ENCODE measurements around the gene ZMYM4.
"Not testable (repeated sequence)": the region's sequence is repeated elsewhere in the genome, so short reads cannot be mapped to it uniquely, and the experiment has no call there.

The ZMYM4 gene

DNA sequence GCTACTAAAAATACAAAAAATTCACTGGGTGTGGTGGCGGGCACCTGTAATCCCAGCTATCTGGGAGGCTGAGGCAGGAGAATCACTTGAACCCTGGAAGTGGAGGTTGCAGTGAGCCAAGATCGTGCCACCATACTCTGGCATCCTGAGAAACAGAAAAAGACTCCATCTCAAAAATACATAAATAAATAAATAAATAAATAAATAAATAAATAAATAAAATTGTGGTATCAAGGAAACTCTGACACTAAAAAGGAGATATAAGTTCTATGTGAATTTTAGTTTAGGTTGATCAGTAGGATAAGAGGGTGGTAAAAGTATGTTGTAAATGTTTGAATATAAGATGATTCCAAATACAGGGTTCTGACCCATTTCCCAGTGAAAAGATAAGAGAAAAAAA is 63.1 kb downstream of the ZMYM4 start:
- DNase-seq = not testable (repeated sequence)

DNA sequence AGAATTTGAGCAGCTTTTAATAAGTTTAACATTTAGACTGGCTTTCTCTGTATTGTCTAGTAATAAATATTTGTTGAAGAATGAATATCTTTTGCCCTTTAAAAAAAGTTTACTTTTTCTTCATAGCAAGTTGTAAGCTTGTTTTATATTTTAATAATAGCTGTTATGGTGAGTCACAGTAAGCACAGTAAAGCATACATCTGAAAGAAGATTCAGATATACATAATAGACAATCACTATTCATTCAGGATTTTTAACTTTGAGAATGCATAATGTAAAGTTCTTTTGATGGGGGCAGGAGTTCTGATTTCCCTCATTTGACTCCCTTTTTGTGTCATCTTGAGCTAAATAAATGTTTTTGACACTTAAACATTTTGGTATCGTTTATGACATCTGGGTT is 66.0 kb downstream of the ZMYM4 start:
- no peak for DNase-seq

DNA sequence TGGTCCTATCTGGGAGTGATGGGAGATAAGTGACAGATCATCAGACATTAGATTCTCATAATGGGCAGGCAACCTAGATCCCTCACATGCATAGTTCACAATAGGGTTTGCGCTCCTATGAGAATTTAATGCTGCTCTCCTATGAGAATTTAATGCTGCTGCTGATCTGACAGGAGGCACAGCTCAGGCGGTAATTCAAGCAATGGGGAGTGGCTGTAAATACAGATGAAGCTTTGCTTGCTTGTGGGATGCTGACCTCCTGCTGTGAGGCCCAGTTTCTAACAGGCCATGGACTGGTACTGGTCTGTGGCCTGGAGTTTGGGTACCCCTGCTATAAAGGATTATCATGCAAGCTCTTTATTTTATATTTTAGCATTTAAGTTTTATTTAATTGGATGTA is 72.0 kb downstream of the ZMYM4 start:
- no peak for DNase-seq

DNA sequence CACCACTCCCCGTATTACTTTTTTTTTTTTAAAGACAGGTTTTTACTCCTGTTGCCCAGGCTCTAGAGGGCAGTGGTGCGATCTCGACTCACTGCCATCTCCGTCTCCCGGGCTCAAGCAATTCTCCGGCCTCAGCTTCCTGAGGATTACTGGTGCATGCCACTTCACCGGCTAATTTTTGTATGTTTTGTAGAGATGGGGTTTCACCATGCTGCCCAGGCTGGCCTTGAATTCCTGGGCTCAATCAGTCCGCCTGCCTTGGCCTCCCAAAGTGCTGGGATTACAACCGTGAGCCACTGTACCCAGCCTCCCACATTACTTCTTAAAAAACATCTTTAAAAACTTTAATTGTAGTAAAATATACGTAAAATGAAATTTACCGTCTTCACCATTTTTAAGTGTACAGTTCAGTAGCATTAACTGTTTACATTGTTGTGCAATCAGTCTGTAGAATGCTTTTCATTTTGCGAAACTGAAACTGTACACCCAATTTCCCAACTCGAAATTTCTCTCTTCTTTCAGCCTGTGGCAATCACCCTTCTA is 77.0 kb downstream of the ZMYM4 start:
- DNase-seq = peak; percentile 89

DNA sequence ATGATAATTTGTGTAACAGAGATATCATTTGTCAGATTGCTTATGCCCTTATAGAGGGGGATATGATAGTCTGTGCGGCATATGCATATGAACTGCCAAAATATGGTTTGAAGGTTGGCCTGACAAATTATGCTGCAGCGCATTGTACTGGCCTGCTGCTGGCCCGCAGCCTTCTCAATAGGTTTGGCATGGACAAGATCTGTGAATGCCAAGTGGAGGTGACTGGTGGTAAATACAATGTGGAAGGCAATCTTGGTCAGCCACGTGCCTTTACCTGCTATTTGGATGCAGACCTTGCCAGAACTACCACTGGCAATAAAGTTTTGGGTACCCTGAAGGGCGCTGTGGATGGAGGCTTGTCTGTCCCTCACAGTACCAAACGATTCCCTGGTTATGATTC is 82.4 kb downstream of the ZMYM4 start:
- DNase-seq = no peak

DNA sequence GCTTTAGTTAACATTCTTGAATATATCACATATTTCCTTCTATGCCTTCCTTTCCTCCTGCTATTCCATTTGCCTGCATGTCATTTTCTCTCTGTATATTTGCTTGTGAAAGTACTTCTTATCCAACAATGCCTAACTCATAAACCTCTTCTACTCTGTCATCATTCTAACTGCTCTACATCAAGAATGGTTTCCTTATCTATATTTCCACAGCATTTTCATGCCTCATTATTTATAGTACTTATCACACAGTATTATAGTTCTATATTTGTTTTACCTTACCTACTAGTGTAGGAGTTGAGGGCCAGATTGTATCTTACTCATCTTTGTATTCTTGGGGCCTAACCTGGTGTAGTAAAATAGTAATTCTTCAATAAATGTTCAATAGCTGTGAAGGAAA is 91.5 kb downstream of the ZMYM4 start:
- DNase-seq = no peak

DNA sequence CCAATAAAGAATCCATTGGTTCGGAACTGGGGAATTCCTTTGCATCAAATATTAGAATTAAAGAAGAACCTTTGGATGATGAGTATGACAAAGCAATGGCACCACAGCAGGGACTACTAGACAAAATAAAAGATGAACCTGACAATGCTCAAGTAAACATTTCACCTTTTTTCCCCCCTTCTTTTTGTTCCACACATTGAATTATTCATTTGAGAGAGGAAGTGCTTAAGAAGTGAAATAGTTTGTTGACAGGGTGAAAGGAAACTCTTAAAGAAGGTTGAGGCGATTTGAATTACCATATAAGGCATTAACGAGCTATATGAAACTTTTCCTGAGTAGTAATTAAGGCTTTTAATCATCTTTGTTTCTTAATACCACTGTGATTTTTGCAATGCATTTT is 93.1 kb downstream of the ZMYM4 start:
- DNase-seq = no peak

DNA sequence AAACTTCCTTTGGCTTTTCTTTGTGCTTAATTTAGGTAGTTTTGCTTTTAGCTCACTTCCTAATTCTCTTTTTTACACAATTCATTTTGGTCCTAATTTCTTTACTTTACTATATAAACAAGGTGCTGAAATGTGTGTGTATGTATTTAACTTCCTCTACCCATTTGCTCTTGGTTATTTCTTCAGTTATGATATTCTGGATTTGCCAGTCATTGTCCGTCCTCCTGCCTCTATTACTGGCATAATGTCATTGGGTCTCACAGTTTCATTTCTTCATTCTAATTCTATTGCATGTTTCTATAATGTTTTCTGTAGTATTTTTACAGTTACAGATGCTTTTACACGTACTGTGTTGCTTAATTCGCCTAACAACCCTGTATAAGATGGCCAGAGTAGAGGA is 96.2 kb downstream of the ZMYM4 start:
- peak; percentile 93 for DNase-seq

DNA sequence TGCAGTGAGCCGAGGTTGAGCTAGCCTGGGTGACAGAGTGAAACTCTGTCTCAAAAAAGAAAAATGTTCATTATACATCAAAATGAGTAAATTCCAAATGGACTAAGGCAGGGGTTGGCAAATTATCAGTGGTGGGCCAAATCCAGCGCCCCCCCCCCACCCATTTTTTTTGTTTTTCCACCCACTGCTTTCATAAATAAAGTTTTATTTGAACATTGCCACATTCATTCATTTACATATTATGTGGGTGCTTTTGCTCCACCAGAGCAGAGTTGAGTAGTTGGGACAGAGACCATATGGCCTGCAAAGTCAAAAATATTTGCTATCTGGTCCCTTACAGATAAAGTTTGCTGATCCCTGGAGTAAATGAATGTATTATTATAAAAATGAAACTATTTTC is 99.4 kb downstream of the ZMYM4 start:
- DNase-seq = no peak

DNA sequence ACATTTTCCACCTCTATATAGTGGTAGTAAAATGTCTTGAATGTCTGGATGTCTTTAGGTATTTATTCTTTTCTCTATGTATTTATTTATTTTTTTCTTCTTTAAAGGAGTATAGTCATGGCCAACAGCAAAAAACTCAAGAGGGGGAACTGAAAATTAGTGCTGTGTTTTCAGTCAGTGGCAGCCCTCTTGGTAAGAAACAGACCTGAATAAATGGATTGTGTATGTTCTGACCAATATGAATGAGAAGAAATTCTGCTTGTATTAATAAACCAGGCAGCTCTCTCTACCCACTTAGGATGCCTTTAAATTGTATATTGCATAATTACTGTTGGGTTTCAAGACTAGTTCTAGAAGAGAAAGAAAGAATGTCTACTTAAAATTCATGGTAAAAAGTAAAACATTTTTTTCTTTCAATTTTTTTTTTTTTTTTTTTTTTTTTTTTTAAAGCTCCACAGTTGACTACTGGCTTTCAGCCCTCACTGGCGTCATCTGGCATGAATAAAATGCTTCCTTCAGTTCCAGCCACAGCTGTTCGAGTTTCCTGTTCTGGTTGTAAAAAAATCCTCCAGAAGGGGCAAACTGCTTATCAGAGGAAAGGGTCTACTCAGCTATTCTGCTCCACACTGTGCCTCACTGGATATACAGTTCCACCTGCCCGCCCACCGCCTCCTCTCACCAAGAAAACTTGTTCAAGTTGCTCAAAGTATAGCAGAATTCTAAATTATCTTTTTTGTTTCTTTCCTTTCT is 101.6 kb downstream of the ZMYM4 start:
- no peak for DNase-seq

DNA sequence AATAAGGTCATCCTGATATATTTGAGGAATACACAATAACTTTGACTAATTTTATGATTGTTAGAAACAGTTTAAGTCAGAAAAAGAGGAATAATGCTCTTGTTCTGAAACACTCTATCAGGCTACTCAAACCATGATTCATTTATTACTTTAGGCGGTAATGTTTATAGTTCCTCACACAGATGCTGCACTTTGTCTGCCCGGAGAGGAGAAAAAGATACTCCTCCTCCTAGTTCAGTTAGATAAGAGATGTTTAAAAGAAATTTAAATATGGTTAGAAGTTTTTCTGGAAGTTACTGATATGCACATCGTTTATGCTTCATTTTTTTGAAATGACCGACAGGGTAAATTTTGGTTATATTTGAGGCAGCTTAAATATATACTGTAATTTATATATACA is 103.0 kb downstream of the ZMYM4 start:
- DNase-seq = no peak

DNA sequence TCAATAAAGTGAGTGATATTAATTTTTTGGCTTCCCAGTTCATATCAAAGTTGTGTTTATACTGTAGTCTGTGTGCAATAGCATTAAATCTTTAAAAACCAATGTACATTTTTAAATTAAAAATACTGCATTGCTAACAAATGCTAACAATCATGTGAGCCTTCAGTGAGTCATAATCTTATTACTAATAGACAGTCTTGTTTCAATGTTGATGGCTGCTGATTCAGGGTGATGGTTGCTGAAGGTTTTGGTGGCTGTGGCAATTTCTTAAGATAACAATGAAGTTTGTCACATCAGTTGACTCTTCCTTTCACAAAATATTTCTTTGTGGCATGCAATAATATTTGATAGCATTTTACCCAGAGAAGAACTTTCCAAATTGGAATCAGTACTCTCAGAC is 109.0 kb downstream of the ZMYM4 start:
- DNase-seq = peak; percentile 82

DNA sequence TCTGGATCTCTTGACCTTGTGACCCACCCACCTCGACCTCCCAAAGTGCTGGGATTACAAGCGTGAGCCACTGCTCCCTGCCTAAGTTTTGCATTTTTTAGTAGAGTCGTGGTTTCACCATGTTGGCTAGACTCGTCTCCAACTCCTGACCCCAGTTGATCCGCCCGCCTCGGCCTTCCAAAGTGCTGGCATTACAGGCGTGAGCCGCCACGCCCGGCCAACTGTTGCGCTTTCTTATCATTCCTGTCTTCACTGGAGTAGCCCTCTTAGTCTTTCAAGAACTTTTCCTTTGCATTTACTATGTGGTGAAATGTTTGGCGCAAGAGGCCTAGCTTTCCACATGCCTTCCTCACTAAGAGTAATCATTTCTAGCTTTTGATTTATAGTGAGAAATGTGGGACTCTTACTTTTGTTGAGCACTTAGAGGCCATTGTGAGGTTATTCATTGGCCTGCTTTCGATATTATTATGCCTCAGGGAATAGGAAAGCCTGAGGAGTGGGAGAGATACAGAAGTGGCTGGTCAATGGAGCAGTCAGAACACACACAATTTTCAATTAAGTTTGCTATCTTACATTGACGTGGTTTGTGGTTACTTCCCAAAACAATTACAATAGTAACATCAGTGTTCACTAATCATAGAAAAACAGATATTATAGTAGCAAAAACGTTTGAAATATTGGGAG is 111.0 kb downstream of the ZMYM4 start:
- no peak for DNase-seq

DNA sequence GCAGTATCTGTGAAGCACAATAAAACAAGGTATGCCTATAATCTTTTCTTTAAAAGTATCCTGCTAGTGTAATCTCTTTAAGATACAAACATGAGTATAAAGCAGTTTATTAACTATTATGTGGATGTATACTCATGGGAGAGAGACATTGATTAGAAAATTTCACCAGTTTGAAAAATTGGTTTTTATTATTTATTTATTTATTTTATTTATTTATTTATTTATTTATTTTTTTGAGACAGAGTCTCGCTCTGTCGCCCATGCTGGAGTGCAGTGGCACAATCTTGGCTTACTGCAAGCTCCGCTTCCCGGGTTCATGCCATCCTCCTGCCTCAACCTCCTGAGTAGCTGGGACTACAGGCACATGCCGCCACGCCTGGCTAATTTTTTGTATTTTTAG is 111.6 kb downstream of the ZMYM4 start:
- DNase-seq = not testable (repeated sequence)

DNA sequence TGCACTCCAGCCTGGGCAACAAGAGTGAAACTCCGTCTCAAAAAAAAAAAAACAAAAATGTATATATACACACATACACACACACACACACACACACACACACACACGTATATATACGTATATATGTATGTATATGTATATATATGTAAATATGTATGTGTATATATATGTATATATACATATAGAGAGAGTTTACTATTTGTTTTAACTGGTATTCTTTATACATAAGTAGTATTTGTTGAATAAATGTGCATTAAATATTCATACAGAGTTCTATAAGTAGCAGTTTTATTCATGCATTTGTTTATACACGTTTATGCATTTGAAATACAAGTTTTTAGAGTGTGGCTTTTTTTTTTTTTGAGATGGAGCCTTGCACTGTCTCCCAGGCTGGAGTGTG is 113.6 kb downstream of the ZMYM4 start:
- no peak for DNase-seq

DNA sequence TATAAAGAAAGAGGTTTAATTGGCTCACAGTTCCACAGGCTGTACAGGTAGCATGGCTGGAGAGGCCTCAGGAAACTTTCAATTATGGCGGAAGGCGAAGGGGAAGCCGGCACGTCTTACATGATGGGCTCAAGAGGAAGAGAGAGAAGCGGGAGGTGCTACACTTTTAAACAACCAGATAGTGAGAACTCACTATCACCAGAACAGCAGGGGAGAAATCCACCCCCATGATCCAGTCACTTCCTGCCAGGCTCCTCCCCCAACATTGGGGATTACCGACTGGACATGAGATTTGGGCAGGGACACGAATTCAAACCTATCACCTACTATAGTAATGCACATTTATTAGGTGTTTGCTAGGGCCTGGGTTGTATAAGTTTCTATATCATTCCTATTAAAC is 117.8 kb downstream of the ZMYM4 start:
- no peak for DNase-seq

DNA sequence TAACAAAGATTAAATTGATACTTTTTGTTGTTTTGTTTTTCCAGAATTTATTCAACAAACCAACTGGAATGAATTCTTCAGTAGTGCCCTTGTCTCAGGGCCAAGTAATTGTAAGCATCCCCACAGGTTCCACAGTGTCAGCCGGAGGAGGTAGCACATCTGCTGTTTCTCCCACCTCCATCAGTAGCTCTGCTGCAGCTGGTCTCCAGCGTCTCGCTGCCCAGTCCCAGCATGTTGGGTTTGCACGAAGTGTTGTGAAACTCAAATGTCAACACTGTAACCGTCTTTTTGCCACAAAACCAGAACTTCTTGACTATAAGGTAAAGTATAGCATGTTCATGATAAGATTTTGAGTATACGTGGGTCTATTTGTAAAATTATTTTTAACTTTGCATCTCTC is 118.5 kb downstream of the ZMYM4 start:
- no peak for DNase-seq

DNA sequence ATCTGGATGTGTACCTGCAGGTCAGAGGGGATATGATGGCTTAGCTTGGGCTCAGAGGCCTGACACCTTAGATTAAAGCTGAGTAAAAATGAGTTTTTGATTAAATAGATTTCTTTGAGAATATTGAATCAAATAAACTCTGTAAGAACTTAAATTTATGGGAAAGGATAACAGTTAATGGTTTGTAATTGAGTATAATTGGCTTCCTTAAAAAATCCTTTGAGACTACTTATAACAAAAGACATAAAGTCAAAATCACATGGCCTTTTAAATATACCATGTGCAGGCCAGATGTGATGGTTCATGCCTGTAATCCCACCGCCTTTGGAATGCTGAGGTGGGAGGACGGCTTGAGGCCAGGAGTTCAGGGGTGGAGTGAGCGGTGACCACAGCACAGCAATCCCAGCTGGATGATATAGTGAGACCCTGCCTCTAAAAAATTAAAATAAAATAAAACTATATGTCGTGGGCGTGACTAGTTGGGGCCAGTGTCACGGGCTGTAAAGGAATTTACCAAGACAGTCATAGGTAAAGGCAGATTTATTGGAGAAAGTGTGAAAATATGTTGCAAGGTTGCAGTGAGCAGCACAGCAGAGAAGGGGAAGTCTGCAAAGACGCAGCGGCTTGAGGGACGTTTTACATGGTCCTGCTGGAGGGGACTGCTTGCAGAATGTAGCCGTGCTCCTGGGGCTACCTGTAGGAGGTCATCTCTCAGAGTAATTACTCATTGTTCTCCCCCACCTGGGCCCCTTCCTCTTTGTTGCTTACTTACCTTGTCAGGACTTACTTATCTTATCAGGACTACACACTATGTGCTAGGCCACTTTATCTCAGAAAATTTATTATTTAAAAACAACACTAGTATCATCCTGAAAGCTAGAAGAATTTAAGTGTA is 122.3 kb downstream of the ZMYM4 start:
- DNase-seq = no peak

DNA sequence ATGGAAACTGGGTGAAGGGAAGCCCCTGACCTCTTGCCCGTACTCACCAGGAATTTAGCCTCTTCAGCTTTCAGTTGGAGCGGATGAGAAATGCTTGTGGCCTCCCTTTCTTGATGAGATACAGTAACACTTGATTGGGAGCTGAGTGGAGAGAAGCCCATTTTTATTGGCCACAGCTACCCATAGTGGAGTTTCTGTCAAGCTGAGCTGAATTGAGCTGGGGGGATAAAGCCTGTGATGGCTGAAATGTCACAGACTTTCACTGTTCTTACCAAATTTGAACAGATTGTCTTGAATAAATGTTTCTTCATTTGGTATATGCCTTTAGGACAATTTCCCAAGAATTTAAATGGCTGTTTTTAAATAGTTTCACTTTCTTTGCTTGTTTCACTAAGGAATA is 125.9 kb downstream of the ZMYM4 start:
- no peak for DNase-seq

DNA sequence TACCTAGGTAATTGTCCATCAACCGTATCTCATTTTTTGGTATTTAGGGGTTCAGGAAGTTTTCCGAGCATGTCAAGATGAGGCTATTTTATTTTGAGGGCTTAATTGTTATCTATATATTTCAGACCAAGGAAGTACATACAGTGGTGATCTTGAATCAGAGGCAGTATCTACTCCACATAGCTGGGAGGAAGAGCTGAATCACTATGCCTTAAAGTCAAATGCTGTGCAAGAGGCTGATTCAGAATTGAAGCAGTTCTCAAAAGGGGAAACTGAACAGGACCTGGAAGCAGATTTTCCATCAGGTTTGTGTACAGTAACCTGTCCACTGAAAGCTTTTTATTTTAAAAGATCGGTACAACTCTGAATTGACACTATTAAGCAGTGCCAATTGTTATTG is 130.2 kb downstream of the ZMYM4 start:
- no peak for DNase-seq

DNA sequence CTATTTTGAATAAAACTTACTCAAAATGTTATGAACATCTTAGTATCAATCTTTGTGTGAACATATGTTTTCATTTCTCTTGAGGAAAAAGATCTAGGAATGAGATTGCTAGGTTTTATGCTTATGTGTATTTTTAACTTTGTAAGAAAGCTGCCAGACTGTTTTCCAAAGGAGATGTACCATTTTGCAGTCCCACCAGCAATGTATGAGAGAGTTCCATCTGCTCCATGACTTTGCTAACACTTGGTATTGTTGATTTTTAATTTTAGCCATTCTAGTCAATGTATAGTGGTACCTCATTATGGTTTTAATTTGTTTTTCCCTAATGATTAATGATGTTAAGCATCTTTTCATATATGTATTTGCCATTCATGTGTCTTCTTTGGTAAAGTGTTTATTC is 132.5 kb downstream of the ZMYM4 start:
- DNase-seq = no peak

DNA sequence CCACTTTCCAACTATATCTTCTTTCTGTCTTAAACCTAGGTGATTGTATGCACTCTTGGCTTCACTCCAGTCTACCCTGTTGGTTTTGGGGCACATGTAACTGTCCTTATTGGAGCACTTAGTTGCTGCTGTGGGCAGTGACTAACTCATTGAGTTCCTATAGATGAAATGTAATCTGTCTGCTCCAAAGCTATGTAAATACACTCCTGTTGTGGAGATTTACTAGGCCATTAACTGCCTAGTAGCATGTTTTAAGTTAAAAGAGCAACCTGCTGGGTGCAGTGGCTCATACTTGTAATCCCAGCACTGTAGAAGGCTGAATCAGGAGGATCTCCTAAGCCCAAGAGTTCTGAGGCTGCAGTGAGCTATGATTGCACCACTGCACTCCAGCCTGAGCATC is 137.6 kb downstream of the ZMYM4 start:
- DNase-seq = no peak

DNA sequence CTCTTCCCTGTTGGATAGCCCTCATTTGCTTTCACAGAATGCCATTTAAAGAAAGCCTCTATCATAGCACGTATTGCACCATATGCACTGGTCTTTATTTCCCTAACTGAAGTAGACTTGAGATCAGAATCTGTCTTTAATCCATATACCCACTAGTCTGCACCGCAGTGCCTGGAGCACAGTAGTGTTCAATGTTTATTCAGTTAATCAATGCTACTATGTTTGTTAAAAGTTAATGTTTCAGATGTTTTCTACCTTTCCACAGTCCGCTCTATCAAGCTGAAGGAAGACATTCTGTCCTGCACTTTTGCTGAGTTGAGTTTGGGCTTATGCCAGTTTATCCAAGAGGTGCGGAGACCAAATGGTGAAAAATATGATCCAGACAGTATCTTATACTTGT is 139.2 kb downstream of the ZMYM4 start:
- DNase-seq = no peak

DNA sequence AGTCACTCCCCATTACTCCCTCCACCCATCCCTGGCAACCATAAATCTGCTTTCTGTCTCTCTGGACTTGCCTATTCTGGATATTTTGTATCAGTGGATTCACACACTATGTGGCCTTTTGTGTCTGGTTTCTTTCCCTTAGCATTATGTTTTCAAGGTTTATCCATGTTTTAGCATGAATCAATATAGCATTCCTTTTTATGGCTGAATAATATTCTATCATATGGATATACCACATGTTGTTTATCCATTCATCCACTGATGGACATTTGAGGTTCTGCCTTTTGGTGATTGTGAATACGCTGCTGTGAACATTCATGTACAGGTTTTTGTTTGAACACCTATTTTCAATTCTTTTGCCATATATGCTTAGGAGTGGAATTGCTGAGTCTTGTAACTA is 140.4 kb downstream of the ZMYM4 start:
- no peak for DNase-seq

Measured in inflammatory macrophage treated with lipopolysaccharide for 4 hours (primary cell).